ENCODE measurements around the gene ADRA2B.
"Not testable (repeated sequence)": the region's sequence is repeated elsewhere in the genome, so short reads cannot be mapped to it uniquely, and the experiment has no call there.

The ADRA2B gene

GRCh38 chr2:96072746-96073145 lies 43.6 kb downstream of the ADRA2B start:
- H3K27me3 ChIP-seq (ENCODE audit: insufficient read depth, low read length, poor library complexity, severe bottlenecking) = no peaks in the 10 kb centered on the region
- no peak overlapping the region for H3K4me2 ChIP-seq (ENCODE audit: low read depth, low read length, poor library complexity, severe bottlenecking)
- no peaks in the 10 kb centered on the region for H3F3A ChIP-seq (ENCODE audit: low read depth)
- H3K4me3 ChIP-seq (ENCODE audit: low read length, poor library complexity, severe bottlenecking) = no peak overlapping the region
- no peaks in the 10 kb centered on the region for H3K79me2 ChIP-seq (ENCODE audit: insufficient read depth, low read length)
- H3K9me3 ChIP-seq (ENCODE audit: insufficient read depth, low read depth, low read length) = no peaks in the 10 kb centered on the region
- TF ChIP-seq EZH2phosphoT487 (IDR thresholded peaks at IDR 0.05; ENCODE audit: borderline replicate concordance) (no peak), CTCF (conservative IDR thresholded peaks at IDR 0.05; ENCODE audit: low read length) (no peak)
- no peaks in the 10 kb centered on the region for H4K20me1 ChIP-seq (ENCODE audit: insufficient read depth, low read length, poor library complexity, severe bottlenecking)
- no peaks in the 10 kb centered on the region for H3K9me2 ChIP-seq (replicated peaks; ENCODE audit: low read depth, low read length)
- H3K4me1 ChIP-seq (ENCODE audit: insufficient read depth, low read length, poor library complexity, severe bottlenecking) = no peaks in the 10 kb centered on the region
- H2AFZ ChIP-seq (ENCODE audit: low read length) = no peak overlapping the region
- no peak overlapping the region for H3K9ac ChIP-seq (ENCODE audit: low read depth, low read length, poor library complexity, severe bottlenecking)
- H3K36me3 ChIP-seq (ENCODE audit: insufficient read depth, low read length) = no peaks in the 10 kb centered on the region

GRCh38 chr2:96071977-96072491 lies 44.3 kb downstream of the ADRA2B start:
- not testable (repeated sequence) for H3K79me2 ChIP-seq (ENCODE audit: insufficient read depth, low read length); H3K27me3 ChIP-seq (ENCODE audit: insufficient read depth, low read length, poor library complexity, severe bottlenecking); H4K20me1 ChIP-seq (ENCODE audit: insufficient read depth, low read length, poor library complexity, severe bottlenecking); H3K4me3 ChIP-seq (ENCODE audit: low read length, poor library complexity, severe bottlenecking); H3K9me3 ChIP-seq (ENCODE audit: insufficient read depth, low read depth, low read length); H3K9me2 ChIP-seq (replicated peaks; ENCODE audit: low read depth, low read length); H2AFZ ChIP-seq (ENCODE audit: low read length); H3K36me3 ChIP-seq (ENCODE audit: insufficient read depth, low read length); H3K9ac ChIP-seq (ENCODE audit: low read depth, low read length, poor library complexity, severe bottlenecking); H3K4me1 ChIP-seq (ENCODE audit: insufficient read depth, low read length, poor library complexity, severe bottlenecking); H3K4me2 ChIP-seq (ENCODE audit: low read depth, low read length, poor library complexity, severe bottlenecking); H3F3A ChIP-seq (ENCODE audit: low read depth)

- not testable (repeated sequence) for H3K36me3 ChIP-seq (ENCODE audit: insufficient read depth, low read length); H4K20me1 ChIP-seq (ENCODE audit: insufficient read depth, low read length, poor library complexity, severe bottlenecking); H3F3A ChIP-seq (ENCODE audit: low read depth); H3K27me3 ChIP-seq (ENCODE audit: insufficient read depth, low read length, poor library complexity, severe bottlenecking); H3K4me2 ChIP-seq (ENCODE audit: low read depth, low read length, poor library complexity, severe bottlenecking); H3K9me2 ChIP-seq (replicated peaks; ENCODE audit: low read depth, low read length); H3K4me1 ChIP-seq (ENCODE audit: insufficient read depth, low read length, poor library complexity, severe bottlenecking); H3K9me3 ChIP-seq (ENCODE audit: insufficient read depth, low read depth, low read length); H3K79me2 ChIP-seq (ENCODE audit: insufficient read depth, low read length); H3K4me3 ChIP-seq (ENCODE audit: low read length, poor library complexity, severe bottlenecking); H2AFZ ChIP-seq (ENCODE audit: low read length); H3K9ac ChIP-seq (ENCODE audit: low read depth, low read length, poor library complexity, severe bottlenecking)
Observed at GRCh38 chr2:96071087-96071976, 45.0 kb downstream of the ADRA2B start.

GRCh38 chr2:96070351-96070750 lies 46.0 kb downstream of the ADRA2B start:
- H3K4me3 ChIP-seq (ENCODE audit: low read length, poor library complexity, severe bottlenecking); H3K79me2 ChIP-seq (ENCODE audit: insufficient read depth, low read length); H3K4me1 ChIP-seq (ENCODE audit: insufficient read depth, low read length, poor library complexity, severe bottlenecking); H4K20me1 ChIP-seq (ENCODE audit: insufficient read depth, low read length, poor library complexity, severe bottlenecking); H3K27me3 ChIP-seq (ENCODE audit: insufficient read depth, low read length, poor library complexity, severe bottlenecking); H3K4me2 ChIP-seq (ENCODE audit: low read depth, low read length, poor library complexity, severe bottlenecking); H3F3A ChIP-seq (ENCODE audit: low read depth); H3K36me3 ChIP-seq (ENCODE audit: insufficient read depth, low read length); H3K9ac ChIP-seq (ENCODE audit: low read depth, low read length, poor library complexity, severe bottlenecking); H3K9me3 ChIP-seq (ENCODE audit: insufficient read depth, low read depth, low read length); H2AFZ ChIP-seq (ENCODE audit: low read length); H3K9me2 ChIP-seq (replicated peaks; ENCODE audit: low read depth, low read length): not testable (repeated sequence)

GRCh38 chr2:96069878-96070277 lies 46.5 kb downstream of the ADRA2B start:
- H3K79me2 ChIP-seq (ENCODE audit: insufficient read depth, low read length); H3K9ac ChIP-seq (ENCODE audit: low read depth, low read length, poor library complexity, severe bottlenecking); H3K27me3 ChIP-seq (ENCODE audit: insufficient read depth, low read length, poor library complexity, severe bottlenecking); H3K9me3 ChIP-seq (ENCODE audit: insufficient read depth, low read depth, low read length); H4K20me1 ChIP-seq (ENCODE audit: insufficient read depth, low read length, poor library complexity, severe bottlenecking); H3F3A ChIP-seq (ENCODE audit: low read depth); H2AFZ ChIP-seq (ENCODE audit: low read length); H3K4me3 ChIP-seq (ENCODE audit: low read length, poor library complexity, severe bottlenecking); H3K9me2 ChIP-seq (replicated peaks; ENCODE audit: low read depth, low read length); H3K4me1 ChIP-seq (ENCODE audit: insufficient read depth, low read length, poor library complexity, severe bottlenecking); H3K36me3 ChIP-seq (ENCODE audit: insufficient read depth, low read length); H3K4me2 ChIP-seq (ENCODE audit: low read depth, low read length, poor library complexity, severe bottlenecking): not testable (repeated sequence)

GRCh38 chr2:96067902-96068581 lies 48.3 kb downstream of the ADRA2B start:
- H3K9me2 ChIP-seq (replicated peaks; ENCODE audit: low read depth, low read length); H3K36me3 ChIP-seq (ENCODE audit: insufficient read depth, low read length); H3K27me3 ChIP-seq (ENCODE audit: insufficient read depth, low read length, poor library complexity, severe bottlenecking); H3K4me3 ChIP-seq (ENCODE audit: low read length, poor library complexity, severe bottlenecking); H3K79me2 ChIP-seq (ENCODE audit: insufficient read depth, low read length); H4K20me1 ChIP-seq (ENCODE audit: insufficient read depth, low read length, poor library complexity, severe bottlenecking); H3K9me3 ChIP-seq (ENCODE audit: insufficient read depth, low read depth, low read length); H3K4me1 ChIP-seq (ENCODE audit: insufficient read depth, low read length, poor library complexity, severe bottlenecking); H2AFZ ChIP-seq (ENCODE audit: low read length); H3K9ac ChIP-seq (ENCODE audit: low read depth, low read length, poor library complexity, severe bottlenecking); H3F3A ChIP-seq (ENCODE audit: low read depth); H3K4me2 ChIP-seq (ENCODE audit: low read depth, low read length, poor library complexity, severe bottlenecking): not testable (repeated sequence)
